Neural crest cell (in vitro differentiated cells): ENCODE data around the gene SERPINB11. TPM values are rescaled to one million over a fixed set of nuclear protein-coding genes. Genes with fewer than 3 reads are reported as not detected.

Experiments used
- DNase-seq: peaks from one replicate; pipeline ENCODE4 v3.0.0; 2021; ENCODE audit warnings: low read depth, mixed read lengths, low spot score
- H3K27ac Mint-ChIP-seq: one replicate; pipeline ENCODE4 v1.8.0; 2021; ENCODE audit warnings: mild to moderate bottlenecking, mixed read lengths; ENCODE audit not compliant: unreplicated experiment
- H3K27me3 Mint-ChIP-seq: 2 replicates; pipeline ENCODE4 v1.8.0; 2021; ENCODE audit warnings: low read depth, mild to moderate bottlenecking, mixed read lengths
- H3K36me3 Mint-ChIP-seq: 2 replicates; pipeline ENCODE4 v1.8.0; 2021; ENCODE audit warnings: low read depth, mild to moderate bottlenecking, mixed read lengths
- H3K4me1 Mint-ChIP-seq: 2 replicates; pipeline ENCODE4 v1.8.0; 2021; ENCODE audit warnings: mixed read lengths
- H3K4me3 Mint-ChIP-seq: one replicate; pipeline ENCODE4 v1.8.0; 2021; ENCODE audit warnings: mild to moderate bottlenecking, mixed read lengths
- H3K9me3 Mint-ChIP-seq: 2 replicates; pipeline ENCODE4 v1.8.0; 2021; ENCODE audit warnings: mixed read lengths
- total RNA-seq: library from RNA; stranded (reverse); gene quantifications from 2 replicates; pipeline ENCODE4 v1.2.1, GENCODE V29; 2021
- TF ChIP-seq, protein P1 (sequence below): fragments of 200-600 bp; sonication (generic); conservative IDR thresholded peaks from 2 replicates; pipeline ENCODE4 v1.5.0; 2021; ENCODE audit warnings: antibody characterized with exemption, mild to moderate bottlenecking

Gene SERPINB11
- total RNA-seq, 1 donor from 2014 or later: not detected

DNA sequence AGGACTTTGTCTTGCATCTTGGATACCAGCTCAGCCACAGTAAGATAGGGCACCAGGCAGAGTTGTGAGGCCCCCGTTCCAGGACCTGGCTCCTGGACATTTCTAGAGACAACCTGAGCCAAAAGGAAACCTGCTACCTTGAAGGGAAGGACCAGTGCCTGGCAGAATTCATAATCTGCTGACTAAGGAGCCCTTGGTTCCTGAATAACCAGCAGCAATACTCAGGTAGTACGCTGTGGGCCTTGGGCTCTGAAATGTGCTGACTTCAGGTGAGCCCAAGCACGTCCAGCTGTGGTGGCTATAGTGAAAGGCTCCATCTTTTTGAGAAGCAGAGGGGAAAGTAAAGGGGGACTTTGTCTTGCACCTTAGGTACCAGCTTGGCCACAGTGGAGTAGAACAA lies 28.5 kb downstream of the SERPINB11 start:
- H3K9me3 Mint-ChIP-seq: peaks cover 13% of the 10 kb centered on the region
- TF ChIP-seq, protein P1, sequence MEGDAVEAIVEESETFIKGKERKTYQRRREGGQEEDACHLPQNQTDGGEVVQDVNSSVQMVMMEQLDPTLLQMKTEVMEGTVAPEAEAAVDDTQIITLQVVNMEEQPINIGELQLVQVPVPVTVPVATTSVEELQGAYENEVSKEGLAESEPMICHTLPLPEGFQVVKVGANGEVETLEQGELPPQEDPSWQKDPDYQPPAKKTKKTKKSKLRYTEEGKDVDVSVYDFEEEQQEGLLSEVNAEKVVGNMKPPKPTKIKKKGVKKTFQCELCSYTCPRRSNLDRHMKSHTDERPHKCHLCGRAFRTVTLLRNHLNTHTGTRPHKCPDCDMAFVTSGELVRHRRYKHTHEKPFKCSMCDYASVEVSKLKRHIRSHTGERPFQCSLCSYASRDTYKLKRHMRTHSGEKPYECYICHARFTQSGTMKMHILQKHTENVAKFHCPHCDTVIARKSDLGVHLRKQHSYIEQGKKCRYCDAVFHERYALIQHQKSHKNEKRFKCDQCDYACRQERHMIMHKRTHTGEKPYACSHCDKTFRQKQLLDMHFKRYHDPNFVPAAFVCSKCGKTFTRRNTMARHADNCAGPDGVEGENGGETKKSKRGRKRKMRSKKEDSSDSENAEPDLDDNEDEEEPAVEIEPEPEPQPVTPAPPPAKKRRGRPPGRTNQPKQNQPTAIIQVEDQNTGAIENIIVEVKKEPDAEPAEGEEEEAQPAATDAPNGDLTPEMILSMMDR: no peak
- no peak for DNase-seq
- no peak overlapping the region for H3K4me3 Mint-ChIP-seq
- no peaks in the 10 kb centered on the region for H3K36me3 Mint-ChIP-seq
- peak overlapping the region; percentile 50 for H3K27ac Mint-ChIP-seq
- H3K4me1 Mint-ChIP-seq: peaks cover 4% of the 10 kb centered on the region
- peaks cover 2% of the 10 kb centered on the region for H3K27me3 Mint-ChIP-seq

GRCh38 chr18:63736876-63737275 lies 34.1 kb downstream of the SERPINB11 start:
- no peak for DNase-seq
- Mint-ChIP-seq H3K36me3 (no peaks in the 10 kb centered on the region), H3K27me3 (peaks cover 2% of the 10 kb centered on the region), H3K9me3 (peaks cover 16% of the 10 kb centered on the region), H3K4me1 (no peaks in the 10 kb centered on the region), H3K27ac (no peak overlapping the region), H3K4me3 (no peak overlapping the region)
- TF ChIP-seq, protein P1: no peak

GRCh38 chr18:63741769-63742168 lies 39.0 kb downstream of the SERPINB11 start:
- TF ChIP-seq, protein P1: peak; percentile 53
- Mint-ChIP-seq H3K4me3 (no peak overlapping the region), H3K4me1 (no peaks in the 10 kb centered on the region), H3K27ac (no peak overlapping the region), H3K36me3 (no peaks in the 10 kb centered on the region), H3K27me3 (no peaks in the 10 kb centered on the region), H3K9me3 (peaks cover 5% of the 10 kb centered on the region)
- DNase-seq: no peak

- Mint-ChIP-seq H3K36me3 (no peaks in the 10 kb centered on the region), H3K9me3 (peaks cover 4% of the 10 kb centered on the region), H3K4me3 (no peak overlapping the region), H3K27me3 (peaks cover 2% of the 10 kb centered on the region), H3K27ac (no peak overlapping the region), H3K4me1 (no peaks in the 10 kb centered on the region)
- DNase-seq: no peak
- TF ChIP-seq, protein P1: no peak
Observed at GRCh38 chr18:63747006-63747405, 44.2 kb downstream of the SERPINB11 start.

DNA sequence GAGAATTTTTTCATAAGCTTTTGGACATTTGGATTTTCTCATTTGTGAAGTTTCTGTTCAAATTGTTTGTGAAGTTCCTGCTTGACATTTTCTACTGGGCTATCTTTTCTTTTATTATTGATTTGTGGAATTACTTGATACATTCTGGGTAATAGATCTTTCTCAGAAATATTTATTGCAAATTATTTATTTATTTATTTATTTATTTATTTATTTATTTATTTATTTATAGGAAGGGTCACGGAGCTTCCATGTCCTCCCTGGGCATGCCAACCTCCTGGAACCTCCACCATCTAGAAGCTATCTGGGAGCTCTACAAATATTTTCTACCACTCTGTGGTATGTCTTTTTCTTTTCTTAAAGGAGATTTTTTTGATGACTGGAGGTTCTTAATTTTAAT lies 46.7 kb downstream of the SERPINB11 start:
- peaks cover 4% of the 10 kb centered on the region for H3K9me3 Mint-ChIP-seq
- no peaks in the 10 kb centered on the region for H3K36me3 Mint-ChIP-seq
- no peak for DNase-seq
- H3K27me3 Mint-ChIP-seq: peaks cover 2% of the 10 kb centered on the region
- no peak overlapping the region for H3K4me3 Mint-ChIP-seq
- TF ChIP-seq, protein P1: no peak
- no peaks in the 10 kb centered on the region for H3K4me1 Mint-ChIP-seq
- no peak overlapping the region for H3K27ac Mint-ChIP-seq

GRCh38 chr18:63752636-63753035 lies 49.9 kb downstream of the SERPINB11 start:
- Mint-ChIP-seq H3K36me3 (no peaks in the 10 kb centered on the region), H3K27ac (no peak overlapping the region), H3K27me3 (peaks cover 2% of the 10 kb centered on the region), H3K4me1 (no peaks in the 10 kb centered on the region), H3K9me3 (peaks cover 4% of the 10 kb centered on the region), H3K4me3 (no peak overlapping the region)
- TF ChIP-seq, protein P1: no peak
- DNase-seq: no peak
